Hepatic stellate cell (primary cell): ENCODE data around the gene RAB5A.
"Not testable (repeated sequence)": the region's sequence is repeated elsewhere in the genome, so short reads cannot be mapped to it uniquely, and the experiment has no call there.

Experiments
- DNase-seq: peaks from one replicate; pipeline ENCODE4 v3.0.0; 2011; ENCODE audit warnings: low spot score

RAB5A gene

GRCh38 chr3:20023623-20024405 lies 76.9 kb downstream of the RAB5A start:
- no peak for DNase-seq

GRCh38 chr3:20027136-20027535 lies 80.2 kb downstream of the RAB5A start:
- DNase-seq = no peak

GRCh38 chr3:20028905-20029331 lies 82.0 kb downstream of the RAB5A start:
- no peak for DNase-seq

- not testable (repeated sequence) for DNase-seq
Observed at GRCh38 chr3:20031939-20032338, 85.0 kb downstream of the RAB5A start.
